GM13977 (cell line): ENCODE data around the gene SLC39A2.
"Not testable (repeated sequence)": the region's sequence is repeated elsewhere in the genome, so short reads cannot be mapped to it uniquely, and the experiment has no call there.

Experiments
- DNase-seq: peaks from one replicate; pipeline ENCODE4 v3.0.0; 2012; ENCODE audit warnings: low spot score
- CTCF ChIP-seq: IDR thresholded peaks from 2 replicates; pipeline ENCODE4 v1.5.1; 2012; ENCODE audit warnings: mild to moderate bottlenecking, control low read depth; ENCODE audit not compliant: insufficient read depth; ENCODE audit errors: extremely low read depth, missing control alignments
- in situ Hi-C: fragments of 300-500 bp; cut with MboI; formaldehyde crosslinking; loops from one replicate; pipeline ENCODE4 v1.12.0; 2022; ENCODE audit warnings: low sequenced_read_pairs, low pct_unique_long_range_greater_than_20kb, mixed read lengths, inconsistent platforms; ENCODE audit not compliant: unreplicated experiment

Gene SLC39A2

GRCh38 chr14:20998674-20999366 is at the start of gene SLC39A2:
SLC39A2 (plus strand) TSS chr14:20999293; CDS start chr14:20999447, 154 bp downstream.
- no peak for DNase-seq
- in situ Hi-C loops: no loop called here
- no peak for TF ChIP-seq CTCF

GRCh38 chr14:20954736-20955537 is 44.2 kb upstream of the SLC39A2 start, which contains the start of gene RNASE2:
RNASE2 (plus strand) TSS chr14:20955487; CDS start chr14:20955772, 285 bp downstream.
- in situ Hi-C loops, DNase-seq: not testable (repeated sequence)

- in situ Hi-C loops: not testable (repeated sequence)
Measured at GRCh38 chr14:20955538-20955873, 43.6 kb upstream of the SLC39A2 start.

GRCh38 chr14:20956376-20956976 is 42.6 kb upstream of the SLC39A2 start:
- no peak for DNase-seq
- no peak for TF ChIP-seq CTCF
- in situ Hi-C loops: no loop called here

More at GRCh38 chr14:20955538-20955873, 43.6 kb upstream of the SLC39A2 start:
- not testable (repeated sequence) for DNase-seq

- DNase-seq, in situ Hi-C loops: not testable (repeated sequence)
Measured at GRCh38 chr14:20958946-20959345, 40.1 kb upstream of the SLC39A2 start.

- no peak for DNase-seq
- TF ChIP-seq CTCF: no peak
- in situ Hi-C loops: no loop called here
Measured at GRCh38 chr14:20969336-20969735, 29.8 kb upstream of the SLC39A2 start.

- in situ Hi-C loops: no loop called here
- TF ChIP-seq CTCF: no peak
Measured at GRCh38 chr14:20970647-20970982, 28.5 kb upstream of the SLC39A2 start.

More at GRCh38 chr14:20970647-20970982, 28.5 kb upstream of the SLC39A2 start:
- DNase-seq: no peak
